Activated gamma-delta T cell treated with anti-CD3 and anti-CD28 coated beads, Interleukin-2, amount 50 U/mL, for 16 hours (primary cell): ENCODE data around the gene ARSK.

ENCODE experiments used
- DNase-seq: peaks from one replicate; pipeline ENCODE4 v3.0.0-alpha.2; 2020; ENCODE audit warnings: low read depth

ARSK gene

GRCh38 chr5:95564450-95564849, 9.5 kb downstream of the ARSK start:
- DNase-seq: no peak

- DNase-seq: no peak
Measured at GRCh38 chr5:95565280-95565920, 10.5 kb downstream of the ARSK start.

GRCh38 chr5:95572016-95572415, 17.1 kb downstream of the ARSK start:
- no peak for DNase-seq

DNA sequence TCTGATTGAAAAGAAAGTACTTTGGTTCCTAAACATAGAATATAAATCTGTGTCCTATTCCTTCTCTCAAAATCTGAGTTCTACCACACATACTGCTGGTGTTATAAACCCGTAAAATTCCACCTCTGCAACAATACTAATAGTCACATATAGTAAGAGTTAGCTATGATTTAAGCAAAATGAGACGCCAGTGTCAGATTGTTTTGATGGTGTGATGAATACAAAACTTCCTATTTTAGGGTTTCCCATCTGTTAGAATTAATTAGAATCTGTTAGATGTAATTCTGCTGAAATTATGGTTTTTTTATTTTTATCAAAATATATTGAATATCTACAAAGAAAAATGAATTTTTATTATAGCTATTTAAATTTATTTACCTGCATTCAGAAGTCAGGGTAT, 26.7 kb downstream of the ARSK start:
- DNase-seq: no peak

DNA sequence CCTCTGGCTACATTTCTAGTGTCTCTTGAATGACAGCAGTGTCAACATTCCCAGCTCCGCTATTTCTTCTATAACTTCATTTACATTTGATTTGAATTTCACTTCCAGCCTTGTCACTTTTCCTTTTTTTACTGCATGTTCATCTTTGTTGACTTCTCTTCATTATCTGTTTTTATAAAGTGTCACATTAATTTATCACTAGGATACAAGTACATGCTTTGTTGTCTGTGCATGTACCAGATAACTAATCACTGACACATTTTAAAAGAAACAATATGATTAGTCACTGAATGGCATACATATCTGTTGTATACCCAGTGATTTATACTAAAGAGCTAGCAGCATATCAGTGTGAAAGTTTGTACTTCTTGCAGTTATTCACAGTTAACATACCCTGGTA, 29.1 kb downstream of the ARSK start:
- DNase-seq: no peak

- no peak for DNase-seq
Measured at GRCh38 chr5:95590880-95591279, 36.0 kb downstream of the ARSK start.

DNA sequence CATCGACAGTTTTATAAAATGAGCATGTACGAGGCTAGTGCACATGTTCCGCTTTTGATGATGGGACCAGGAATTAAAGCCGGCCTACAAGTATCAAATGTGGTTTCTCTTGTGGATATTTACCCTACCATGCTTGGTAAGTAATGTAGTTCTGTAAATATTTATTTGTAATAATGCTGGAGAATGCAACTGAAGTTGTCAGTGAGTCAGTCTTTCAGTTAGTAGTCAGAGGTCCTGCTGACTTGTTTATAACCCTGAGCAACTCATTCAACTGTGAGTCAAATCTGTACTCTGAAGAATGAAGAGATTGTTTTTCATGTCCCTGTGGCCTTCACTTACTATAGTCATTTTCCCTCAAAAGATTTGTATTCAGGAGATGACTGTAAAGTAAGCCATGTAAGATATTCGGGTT, 36.6 kb downstream of the ARSK start:
- DNase-seq: no peak

DNA sequence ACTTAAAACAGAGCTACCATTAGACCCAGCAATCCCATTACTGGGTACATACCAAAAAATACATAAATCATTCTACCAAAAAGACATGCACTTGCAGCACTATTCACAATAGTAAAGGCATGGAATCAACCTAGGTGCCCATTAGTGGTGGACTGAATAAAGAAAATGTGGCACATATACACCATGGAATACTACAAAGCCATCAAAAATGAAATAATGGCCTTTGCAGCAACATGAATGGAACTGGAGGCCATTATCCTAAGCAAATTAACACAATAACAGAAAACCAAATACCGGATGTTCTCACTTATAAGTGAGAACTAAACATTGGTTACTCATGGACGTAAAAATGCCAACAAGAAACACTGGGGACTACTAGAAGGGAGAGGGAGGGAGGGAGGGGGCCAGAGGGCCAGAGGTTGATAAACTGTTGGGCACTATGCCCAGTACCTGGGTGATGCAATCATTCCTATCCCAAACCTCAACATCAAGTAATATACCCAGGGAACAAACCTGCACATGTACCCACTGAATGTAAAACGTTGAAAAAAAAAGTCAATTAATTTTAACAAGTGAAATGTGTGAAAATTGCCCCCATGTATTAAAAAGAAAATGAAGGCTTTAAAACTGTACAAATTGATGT, 40.5 kb downstream of the ARSK start:
- DNase-seq: no peak

DNA sequence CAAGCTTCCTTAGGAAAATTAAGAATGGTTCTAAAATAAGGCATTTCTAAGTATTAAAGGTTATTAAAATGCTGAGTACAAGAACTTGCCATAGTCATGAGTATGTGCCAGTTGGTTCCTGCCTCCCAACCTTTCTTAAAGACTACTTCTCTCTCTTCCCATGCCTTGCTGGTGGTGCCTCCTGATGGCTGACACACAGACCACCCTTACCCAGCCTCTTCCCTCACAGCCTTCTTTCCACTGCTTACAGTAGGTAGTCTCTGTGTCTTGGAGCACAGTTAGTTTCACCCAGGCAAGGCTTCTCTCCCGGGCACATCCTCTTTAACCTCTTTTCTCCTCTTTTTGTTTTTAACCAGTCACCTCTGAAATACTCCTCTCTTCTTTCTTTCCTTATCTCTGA, 44.4 kb downstream of the ARSK start:
- DNase-seq: no peak

- DNase-seq: no peak
Measured at GRCh38 chr5:95600557-95600956, 45.7 kb downstream of the ARSK start.

- no peak for DNase-seq
Measured at GRCh38 chr5:95605786-95606185, 50.9 kb downstream of the ARSK start.

GRCh38 chr5:95606419-95606818, 51.5 kb downstream of the ARSK start:
- no peak for DNase-seq

GRCh38 chr5:95609711-95610110, 54.8 kb downstream of the ARSK start:
- DNase-seq: no peak

GRCh38 chr5:95610546-95610945, 55.6 kb downstream of the ARSK start:
- DNase-seq: no peak

GRCh38 chr5:95611396-95611795, 56.5 kb downstream of the ARSK start:
- no peak for DNase-seq

- DNase-seq: no peak
Measured at GRCh38 chr5:95613514-95613913, 58.6 kb downstream of the ARSK start.

- DNase-seq: no peak
Measured at GRCh38 chr5:95615164-95615467, 60.2 kb downstream of the ARSK start.

DNA sequence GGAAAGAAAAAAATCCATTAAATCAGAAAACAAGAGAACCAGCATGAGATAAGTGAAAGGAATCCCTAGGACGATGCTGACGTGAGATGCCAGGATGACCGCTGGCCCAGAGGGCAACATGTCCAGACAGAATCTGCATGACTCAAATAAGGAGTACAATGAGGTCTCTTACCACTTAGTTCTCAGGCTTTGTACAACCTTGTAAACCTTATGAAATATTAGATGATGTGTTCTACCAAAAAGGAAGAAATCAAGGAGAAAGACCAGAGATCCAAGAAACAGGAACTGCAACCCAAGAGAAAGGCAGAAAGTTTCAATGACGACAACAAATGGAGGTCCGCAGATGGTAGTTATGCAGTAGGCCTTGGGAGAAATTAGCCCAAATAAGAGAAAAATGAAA, 62.2 kb downstream of the ARSK start:
- DNase-seq: no peak

GRCh38 chr5:95619096-95619495, 64.2 kb downstream of the ARSK start:
- DNase-seq: no peak

GRCh38 chr5:95619514-95620029, 64.7 kb downstream of the ARSK start:
- DNase-seq: no peak

DNA sequence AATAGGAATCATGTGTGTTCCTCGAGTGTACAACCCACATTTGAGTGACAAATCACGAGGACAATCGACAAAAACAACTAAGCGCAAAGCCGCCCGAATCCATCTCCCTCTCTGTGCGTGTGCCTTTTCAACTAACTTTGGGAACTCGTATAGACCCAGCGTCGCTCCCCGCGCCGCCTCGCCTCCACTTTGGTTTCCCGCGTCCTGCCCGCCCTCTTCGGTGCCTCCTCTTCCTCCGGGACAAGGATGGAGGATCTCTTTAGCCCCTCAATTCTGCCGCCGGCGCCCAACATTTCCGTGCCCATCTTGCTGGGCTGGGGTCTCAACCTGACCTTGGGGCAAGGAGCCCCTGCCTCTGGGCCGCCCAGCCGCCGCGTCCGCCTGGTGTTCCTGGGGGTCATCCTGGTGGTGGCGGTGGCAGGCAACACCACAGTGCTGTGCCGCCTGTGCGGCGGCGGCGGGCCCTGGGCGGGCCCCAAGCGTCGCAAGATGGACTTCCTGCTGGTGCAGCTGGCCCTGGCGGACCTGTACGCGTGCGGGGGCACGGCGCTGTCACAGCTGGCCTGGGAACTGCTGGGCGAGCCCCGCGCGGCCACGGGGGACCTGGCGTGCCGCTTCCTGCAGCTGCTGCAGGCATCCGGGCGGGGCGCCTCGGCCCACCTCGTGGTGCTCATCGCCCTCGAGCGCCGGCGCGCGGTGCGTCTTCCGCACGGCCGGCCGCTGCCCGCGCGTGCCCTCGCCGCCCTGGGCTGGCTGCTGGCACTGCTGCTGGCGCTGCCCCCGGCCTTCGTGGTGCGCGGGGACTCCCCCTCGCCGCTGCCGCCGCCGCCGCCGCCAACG, 65.3 kb downstream of the ARSK start, which contains the start of gene GPR150:
Gene GPR150, plus strand, starts transcription at position 58 of the 840 bp plus-strand sequence. Its CDS starts 189 bp downstream, at position 247.
- peak; percentile 30 for DNase-seq

GRCh38 chr5:95620870-95621838, 66.3 kb downstream of the ARSK start:
- DNase-seq: peak; percentile 12
